GM12864 (cell line): ENCODE results near the gene MYT1.

ENCODE experiments used
- DNase-seq: peaks from one replicate; pipeline ENCODE4 v3.0.0-alpha.2; 2011; ENCODE audit warnings: low read depth
- H3K4me3 ChIP-seq: 2 replicates; pipeline ENCODE4 v1.5.1; 2011; ENCODE audit warnings: mild to moderate bottlenecking, low read depth, low read length, control low read depth
- CTCF ChIP-seq: IDR thresholded peaks from 2 replicates; pipeline ENCODE4 v1.5.1; 2011; ENCODE audit warnings: low read depth, mild to moderate bottlenecking, moderate library complexity, low read length, control low read depth, inconsistent platforms; ENCODE audit errors: missing control alignments

MYT1 gene

GRCh38 chr20:64146936-64147477 is 17.2 kb upstream of the MYT1 start:
- DNase-seq = no peak
- TF ChIP-seq CTCF = no peak
- H3K4me3 ChIP-seq = no peak overlapping the region

GRCh38 chr20:64148581-64148980 is 15.7 kb upstream of the MYT1 start:
- TF ChIP-seq CTCF = no peak
- DNase-seq = no peak
- H3K4me3 ChIP-seq = no peak overlapping the region

GRCh38 chr20:64149141-64149540 is 15.1 kb upstream of the MYT1 start:
- no peak overlapping the region for H3K4me3 ChIP-seq
- TF ChIP-seq CTCF = no peak
- DNase-seq = no peak

- no peak for TF ChIP-seq CTCF
- no peak overlapping the region for H3K4me3 ChIP-seq
- DNase-seq = no peak
These were observed 14.3 kb upstream of the MYT1 start for GRCh38 chr20:64149809-64150560.

- no peak for DNase-seq
- TF ChIP-seq CTCF = no peak
These were observed 13.3 kb upstream of the MYT1 start for GRCh38 chr20:64150756-64151632.

GRCh38 chr20:64151633-64152530 is 12.4 kb upstream of the MYT1 start:
- no peak overlapping the region for H3K4me3 ChIP-seq
- TF ChIP-seq CTCF = no peak
- no peak for DNase-seq

More at GRCh38 chr20:64150756-64151632, 13.3 kb upstream of the MYT1 start:
- no peak overlapping the region for H3K4me3 ChIP-seq
